ENCODE results near the gene CLASP1. TPM values are rescaled to one million over a fixed set of nuclear protein-coding genes. Genes with fewer than 3 reads are reported as not detected.
"Not testable (repeated sequence)": the region's sequence is repeated elsewhere in the genome, so short reads cannot be mapped to it uniquely, and the experiment has no call there.

CLASP1 gene
- total RNA-seq, 1 donor from 2014 or later: 31.0 TPM

DNA sequence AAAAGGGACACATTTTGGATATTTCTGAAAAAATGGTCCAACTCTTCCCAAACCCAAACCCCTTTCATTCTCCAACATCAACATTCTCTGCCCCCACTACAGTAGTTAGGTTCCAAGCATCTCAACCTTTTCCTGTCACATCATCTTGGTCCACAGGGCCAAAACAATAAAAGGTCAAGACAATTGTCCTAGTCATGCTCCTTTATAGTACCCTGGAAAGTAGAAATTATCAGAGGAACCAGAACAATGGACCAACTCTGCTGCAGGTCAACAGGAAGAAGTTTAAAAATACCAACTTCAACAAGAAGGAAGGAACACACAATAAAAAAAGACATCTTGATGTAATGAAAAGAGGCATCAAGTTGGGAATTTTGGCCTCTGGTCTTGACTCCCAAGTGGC lies 36.1 kb downstream of the CLASP1 start:
- no peak for ATAC-seq

DNA sequence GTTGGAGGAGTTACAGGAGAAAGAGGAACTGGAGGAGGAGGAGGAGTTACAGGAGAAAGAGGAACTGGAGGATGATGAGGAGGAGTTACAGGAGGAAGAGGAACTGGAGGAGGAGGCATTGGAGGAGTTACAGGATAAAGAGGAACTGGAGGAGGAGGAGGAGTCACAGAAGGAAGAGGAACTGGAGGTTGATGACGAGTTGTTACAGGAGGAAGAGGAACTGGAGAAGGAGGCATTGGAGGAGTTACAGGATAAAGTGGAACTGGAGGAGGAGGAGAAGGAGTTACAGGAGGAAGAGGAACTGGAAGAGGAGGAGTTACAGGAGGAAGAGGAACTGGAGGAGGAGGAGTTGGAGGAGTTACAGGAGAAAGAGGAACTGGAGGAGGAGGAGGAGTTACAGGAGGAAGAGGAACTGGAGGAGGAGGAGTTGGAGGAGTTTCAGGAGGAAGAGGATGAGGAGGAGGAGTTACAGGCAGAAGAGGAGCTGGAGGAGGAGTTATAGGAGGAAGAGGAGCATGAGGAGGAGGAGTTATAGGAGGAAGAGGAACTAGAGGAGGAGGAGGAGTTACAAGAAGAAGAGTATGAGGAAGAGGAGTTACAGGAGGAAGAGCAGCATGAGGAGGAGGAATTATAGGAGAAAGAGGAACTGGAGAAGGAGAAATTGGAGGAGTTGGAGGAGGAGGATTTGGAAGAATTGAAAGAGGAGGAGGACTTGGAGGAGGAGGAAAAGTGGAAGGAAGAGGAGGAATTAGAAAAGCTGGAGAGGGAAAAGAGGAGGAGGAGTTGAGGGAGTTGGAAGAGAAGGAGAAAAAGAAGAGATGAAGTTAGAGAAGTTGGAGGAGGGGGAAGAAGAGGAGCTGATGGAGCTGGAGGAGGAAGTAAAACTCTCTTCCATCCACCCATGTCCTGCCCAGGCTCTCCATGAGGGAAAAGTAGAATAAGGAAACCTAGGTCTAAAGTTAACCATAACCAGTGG lies 37.2 kb downstream of the CLASP1 start:
- no peak for ATAC-seq

DNA sequence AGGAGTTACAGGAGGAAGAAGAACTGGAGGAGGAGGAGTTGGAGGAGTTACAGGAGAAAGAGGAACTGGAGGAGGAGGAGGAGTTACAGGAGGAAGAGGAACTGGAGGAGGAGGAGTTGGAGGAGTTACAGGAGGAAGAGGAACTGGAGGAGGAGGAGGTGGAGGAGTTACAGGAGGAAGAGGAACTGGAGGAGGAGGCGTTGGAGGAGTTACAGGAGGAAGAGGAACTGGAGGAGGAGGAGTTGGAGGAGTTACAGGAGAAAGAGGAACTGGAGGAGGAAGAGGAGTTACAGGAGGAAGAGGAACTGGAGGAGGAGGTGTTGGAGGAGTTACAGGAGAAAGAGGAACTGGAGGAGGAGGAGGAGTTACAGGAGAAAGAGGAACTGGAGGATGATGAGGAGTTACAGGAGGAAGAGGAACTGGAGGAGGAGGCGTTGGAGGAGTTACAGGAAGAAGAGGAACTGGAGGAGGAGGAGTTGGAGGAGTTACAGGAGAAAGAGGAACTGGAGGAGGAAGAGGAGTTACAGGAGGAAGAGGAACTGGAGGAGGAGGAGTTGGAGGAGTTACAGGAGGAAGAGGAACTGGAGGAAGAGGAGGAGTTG lies 38.1 kb downstream of the CLASP1 start:
- ATAC-seq: not testable (repeated sequence)

DNA sequence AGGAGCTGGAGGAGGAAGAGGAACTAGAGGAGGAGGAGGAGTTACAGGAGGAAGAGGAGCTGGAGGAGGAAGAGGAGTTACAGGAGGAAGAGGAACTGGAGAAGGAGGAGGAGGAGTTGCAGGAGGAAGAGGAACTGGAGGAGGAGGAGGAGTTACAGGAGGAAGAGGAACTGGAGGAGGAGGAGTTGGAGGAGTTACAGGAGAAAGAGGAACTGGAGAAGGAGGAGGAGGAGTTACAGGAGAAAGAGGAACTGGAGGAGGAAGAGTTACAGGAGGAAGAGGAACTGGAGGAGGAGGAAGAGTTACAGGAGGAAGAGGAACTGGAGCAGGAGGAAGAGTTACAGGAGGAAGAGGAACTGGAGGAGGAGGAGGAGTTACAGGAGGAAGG lies 38.8 kb downstream of the CLASP1 start:
- ATAC-seq: not testable (repeated sequence)

DNA sequence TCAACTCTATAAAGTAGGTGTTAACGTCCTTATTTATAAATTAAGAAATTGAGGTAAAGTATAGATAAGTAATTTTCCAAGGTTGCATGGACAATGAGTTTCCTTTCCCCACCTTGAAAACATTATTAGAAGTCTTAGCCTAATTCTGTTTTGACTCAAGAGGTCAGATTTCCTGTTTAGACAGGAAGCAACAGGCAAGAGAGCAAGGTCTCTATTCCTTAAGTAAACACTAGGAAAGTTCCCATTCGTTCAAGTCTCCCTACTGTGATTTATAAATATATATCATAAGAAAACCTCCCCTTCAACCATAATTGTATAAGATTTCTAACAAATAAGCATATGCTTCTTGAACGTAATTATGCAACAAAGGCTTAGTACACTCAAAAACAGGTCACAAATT lies 40.3 kb downstream of the CLASP1 start:
- ATAC-seq: no peak

DNA sequence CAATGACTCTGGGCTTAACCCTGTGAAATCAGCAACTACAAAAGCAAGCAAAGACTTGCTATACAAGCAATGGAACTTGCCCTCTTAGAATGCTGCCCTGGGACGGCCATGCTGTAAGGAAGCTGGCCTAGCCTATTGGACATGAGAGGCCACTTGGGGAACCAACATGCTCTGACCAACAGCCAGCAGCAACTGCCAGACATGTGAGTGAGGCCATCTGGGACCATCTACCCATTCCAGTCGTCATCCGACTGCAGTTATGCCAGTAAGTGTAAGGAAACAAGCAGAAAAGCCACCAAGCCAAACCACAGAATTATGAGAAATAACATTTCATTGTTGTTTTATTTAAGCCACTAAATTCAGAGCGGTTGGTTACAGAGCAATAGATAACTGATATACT lies 40.9 kb downstream of the CLASP1 start:
- ATAC-seq: no peak

DNA sequence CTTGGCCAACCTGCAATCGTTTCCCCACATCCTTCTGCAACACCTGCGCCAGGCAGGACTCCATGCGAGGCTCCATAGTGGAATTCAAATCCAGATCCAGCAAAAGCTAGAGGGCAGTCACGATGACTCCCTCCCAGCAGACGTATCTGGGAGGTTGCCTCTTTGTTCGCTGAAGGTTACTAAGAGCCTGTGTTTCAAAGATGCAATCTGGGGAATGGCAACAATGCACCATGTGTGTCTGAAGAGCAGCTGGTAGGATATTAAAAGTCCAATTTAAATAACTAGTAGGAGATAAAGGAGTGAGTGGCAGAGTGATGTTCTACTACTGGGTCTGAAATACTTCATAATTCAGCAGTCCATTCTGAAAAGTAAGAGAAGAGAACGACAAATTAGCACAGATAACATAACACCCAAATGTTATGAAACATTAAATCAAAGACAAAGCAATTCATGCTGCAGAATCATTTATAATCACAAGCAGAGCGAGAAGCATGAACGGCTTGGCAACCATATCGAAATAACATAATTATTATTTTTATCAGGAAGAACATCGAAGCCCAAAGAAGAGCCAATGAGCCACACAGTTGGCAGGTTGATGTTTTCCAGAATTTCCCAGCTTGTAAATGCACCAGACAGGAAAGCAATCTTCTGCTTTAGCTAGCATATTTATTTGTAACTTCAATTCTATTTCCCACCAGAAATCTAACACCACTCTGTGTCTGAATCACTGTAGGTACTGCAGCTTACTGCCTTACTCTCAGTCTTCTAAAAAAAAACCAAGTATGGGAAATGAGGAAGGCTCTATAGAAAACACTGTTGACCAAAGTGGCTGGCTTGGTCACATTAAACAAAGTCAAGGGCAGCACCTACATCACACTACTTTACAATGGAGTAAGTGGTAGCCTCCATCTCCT lies 43.2 kb downstream of the CLASP1 start:
- ATAC-seq: no peak

DNA sequence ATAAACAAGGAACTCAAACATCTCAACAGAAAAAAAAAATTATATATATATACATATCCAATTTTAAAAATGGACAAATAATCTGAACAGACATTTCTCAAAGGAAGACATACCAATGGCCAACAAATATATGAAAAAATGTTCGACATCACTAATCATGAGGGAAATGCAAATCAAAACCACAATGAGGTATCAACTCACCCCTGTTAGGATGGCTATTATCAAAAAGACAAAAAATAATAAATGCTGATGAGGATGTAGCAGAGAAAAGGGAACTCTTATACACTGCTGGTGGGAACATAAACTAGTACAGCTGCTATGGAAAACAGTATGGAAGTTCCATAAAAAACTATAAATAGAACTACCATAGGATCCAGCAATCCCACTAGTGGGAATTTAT lies 46.1 kb downstream of the CLASP1 start:
- no peak for ATAC-seq

DNA sequence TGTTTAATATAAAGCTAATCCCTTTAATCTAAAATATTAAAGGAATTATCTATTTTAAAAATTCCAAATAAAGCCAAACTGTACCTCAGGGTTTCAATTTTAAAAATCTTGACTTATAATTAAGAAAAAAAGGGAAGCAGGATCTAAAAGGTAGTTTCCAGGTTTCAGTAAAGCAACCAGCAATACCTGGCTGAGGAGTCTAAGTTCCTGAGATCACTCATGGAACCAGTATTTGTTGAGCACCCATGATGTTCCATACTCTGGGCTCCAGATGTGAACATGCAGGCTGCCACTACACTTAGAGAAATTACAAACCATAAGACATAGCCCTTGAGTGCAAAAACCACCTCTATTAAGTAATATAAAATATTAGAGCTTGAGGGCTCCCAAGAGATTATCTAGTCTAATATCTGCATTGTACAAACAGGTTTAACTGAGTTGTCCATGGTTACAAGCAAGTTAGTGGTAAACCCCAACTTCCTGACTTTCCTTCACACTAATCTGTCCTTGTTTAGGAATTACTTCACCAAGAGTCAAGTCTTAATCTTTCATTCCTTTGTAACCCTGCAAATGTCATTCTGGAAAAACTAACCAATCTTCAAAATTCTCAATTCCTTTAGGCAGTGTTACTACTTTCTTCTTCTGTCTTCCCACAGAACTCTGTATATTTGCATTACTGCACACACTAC lies 49.2 kb downstream of the CLASP1 start:
- ATAC-seq: no peak

DNA sequence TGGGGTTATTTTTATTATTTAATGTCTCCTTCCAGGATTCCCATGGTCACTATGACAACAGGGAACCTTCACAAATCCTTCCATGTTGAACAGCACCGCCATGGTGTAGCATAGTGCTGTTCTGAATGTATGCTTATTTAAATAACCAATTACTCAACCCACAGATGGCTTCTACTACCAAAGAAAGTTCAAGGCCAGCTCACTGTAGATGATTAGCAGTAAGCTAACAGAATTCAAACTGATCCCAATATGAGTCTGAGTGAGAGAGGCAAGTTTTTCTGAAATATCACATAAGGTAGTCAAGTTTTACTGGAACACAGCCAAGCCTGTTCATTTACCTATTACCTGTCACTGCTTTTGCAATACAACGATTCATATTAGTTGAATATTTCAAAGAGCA lies 51.2 kb downstream of the CLASP1 start:
- no peak for ATAC-seq

DNA sequence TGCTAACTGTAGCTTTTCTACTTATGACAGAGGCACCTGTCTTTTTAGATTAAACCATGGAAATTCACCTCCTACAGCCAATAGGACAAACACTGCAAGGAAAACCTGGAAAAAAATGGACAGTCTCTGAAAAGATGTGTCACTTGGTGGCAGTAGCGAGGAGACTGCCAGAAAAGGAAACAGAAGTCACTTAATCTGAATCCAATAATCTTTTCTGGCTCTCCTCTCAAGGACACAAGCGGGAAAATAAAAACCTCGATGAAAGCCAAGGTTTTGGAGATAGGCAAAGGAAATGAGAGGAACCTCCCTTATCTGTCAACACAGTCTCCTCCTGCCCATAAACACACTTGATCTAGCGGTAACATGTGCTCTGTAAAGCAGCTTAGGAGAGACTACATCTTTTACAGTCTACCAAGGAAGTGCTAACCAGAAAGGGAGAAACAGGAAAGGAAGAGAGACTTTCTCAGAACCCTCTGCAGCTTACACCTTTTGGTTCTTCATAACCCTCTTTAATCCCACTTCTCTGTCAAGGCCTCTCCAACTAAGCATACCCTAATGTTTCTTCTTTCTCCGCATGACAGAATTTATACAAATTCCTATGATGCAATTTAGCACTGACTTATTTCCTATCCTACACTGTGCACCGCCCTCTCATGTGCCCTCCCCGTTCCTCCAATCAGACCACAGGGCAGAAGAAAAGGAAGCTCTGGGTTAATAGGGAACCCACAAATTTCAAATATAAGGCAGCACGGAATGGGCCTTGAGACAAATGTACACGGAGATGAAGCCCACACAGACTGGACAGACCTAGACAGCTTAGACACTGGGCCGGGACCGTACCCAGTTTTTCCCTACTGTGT lies 52.8 kb downstream of the CLASP1 start:
- ATAC-seq: peak; percentile 74

DNA sequence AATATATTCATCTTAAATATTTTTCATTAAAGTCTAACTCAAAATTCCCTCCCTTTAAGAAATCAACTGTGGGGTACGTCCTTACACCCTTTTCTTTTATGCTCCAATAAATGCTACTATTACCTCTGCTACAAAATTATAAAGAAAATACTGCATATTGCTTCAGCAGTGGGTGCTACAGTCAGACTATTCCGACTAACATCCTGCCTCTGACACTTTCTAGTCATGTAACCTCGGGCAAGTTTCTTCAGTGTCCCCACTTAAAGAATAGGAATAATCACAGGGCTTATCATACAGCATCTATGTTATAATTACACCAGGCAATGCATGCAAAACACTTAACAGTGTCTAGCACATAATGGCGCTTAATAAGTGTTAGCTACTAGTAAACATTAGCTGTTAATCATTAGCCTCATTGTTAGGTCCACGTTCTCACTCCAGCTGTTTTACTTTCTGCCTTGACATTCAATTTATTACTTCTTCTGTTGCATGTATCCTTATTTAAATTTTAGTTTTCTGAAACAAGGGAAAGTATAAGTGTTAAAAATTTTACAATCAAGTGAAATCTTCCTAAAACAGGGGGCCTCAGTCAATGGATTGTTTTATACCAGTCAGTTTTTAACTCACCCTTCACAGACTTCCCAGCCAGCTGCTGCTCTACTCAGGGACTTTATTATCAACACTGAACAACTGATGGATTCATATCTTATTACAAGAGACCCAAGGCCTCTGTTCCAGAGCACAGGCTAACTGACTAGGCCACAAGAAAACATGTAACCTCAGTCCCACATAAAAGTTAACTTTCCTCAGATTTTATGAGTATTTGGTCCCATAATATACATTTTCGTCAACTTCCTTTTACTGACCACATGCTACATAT lies 54.0 kb downstream of the CLASP1 start:
- no peak for ATAC-seq

DNA sequence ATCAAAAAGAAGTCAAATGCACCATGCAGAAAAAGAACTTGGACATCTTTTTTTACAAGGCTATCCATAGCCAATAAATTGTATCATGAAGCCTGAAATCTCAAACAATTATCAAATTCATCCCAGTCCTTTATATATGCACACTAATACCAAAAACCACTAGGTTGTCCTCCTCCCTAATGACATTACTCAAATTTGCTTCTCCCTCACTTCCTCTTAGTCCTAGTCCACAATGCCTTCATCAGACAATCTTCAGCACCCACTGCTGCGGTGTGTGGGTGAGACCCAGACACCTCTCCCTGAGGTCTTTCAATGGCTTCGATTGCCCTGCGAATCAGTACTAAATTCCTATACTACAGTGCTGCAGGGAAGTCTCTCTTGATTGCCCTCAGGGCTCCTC lies 58.1 kb downstream of the CLASP1 start:
- no peak for ATAC-seq

DNA sequence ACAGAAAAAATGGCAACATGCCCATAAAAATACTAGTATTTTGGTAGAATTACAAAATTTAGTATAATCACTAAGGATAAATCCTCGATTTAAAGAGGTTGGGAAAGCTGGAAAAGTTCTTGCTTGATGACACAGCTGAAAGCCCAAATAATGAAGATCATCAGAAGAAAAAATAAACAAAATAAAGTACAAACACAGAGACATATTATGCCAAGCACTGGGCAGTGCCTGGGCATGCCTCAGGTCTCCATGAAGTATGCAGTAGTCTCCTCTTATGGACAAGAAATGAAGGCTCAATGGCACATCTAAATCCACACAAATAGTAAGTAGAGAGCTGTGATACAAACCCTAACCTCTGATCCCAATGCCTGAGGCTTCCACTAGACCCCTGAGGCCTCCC lies 60.9 kb downstream of the CLASP1 start:
- ATAC-seq: no peak

DNA sequence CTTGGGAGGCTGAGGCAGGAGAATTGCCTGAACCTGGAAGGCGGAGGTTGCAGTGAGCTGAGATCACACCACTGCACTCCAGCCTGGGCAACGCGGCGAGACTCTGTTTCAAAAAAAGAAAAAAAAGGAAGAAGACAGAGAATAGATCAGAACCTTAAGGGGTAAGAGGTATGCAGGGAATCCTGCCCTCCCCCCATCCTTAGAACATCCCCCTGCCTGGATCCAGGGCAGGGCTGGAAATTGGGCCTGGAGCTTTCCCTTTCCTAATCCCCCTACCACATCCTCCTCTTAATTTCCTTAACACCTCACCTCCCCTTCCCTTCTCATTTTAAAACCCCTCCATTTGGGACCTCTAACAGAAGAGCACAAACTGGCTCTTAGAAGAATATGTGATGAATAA lies 62.1 kb downstream of the CLASP1 start:
- ATAC-seq: no peak

DNA sequence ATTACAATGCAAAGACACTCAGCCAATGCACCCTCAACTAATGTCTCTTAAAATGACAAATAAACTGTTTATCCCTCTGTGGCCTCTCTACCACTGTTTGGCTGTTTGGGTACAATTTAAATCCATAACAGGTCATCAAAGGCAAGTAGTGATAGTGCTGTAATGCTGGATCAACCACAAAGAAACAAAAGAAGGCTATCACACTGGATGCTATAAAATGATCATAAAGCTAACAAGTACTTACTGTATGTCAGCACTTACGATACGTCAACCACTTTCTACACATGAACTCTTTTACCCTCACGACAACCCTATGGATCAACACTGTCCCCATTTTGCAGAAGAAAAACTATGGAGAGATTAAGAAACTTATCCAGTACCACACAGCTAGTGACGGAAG lies 64.5 kb downstream of the CLASP1 start:
- ATAC-seq: no peak

DNA sequence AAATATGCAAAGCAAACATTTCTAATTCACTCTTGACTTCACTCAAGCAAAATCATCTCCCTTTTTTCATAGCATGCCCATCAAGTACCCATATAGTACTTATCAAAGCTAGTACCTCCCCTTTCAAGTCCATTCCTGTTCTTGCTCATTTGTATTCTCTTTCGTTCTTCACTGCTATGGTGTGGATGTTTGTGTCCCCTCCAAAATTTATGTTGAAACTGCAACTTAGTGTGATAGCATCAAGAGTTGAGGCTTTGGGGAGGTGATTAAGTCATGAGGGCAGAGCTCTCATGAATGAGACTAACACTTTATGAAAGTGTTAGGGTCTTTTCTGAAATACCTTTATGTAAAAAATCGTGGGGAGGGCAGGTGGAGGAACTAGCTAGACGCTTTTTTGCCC lies 65.7 kb downstream of the CLASP1 start:
- no peak for ATAC-seq

DNA sequence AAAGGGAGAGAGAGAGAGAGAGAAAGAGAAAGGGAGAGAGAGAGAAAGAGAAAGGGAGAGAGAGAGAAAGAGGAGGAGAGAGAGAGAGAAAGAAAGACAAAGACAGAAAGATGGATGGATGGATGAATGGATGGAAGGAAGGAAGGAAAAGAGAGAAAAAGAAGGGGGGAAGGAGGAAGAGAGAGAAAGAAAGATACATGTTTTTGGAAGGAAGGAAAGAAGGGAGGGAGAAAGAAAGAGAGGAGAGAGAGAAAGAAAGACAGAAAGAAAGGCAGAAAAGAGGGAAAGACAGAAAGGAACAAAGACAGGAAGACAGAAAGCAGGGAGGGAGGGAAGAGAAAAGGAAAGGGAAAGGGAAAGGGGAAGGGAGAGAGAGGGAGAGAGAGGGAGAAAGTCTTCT lies 67.0 kb downstream of the CLASP1 start:
- no peak for ATAC-seq

DNA sequence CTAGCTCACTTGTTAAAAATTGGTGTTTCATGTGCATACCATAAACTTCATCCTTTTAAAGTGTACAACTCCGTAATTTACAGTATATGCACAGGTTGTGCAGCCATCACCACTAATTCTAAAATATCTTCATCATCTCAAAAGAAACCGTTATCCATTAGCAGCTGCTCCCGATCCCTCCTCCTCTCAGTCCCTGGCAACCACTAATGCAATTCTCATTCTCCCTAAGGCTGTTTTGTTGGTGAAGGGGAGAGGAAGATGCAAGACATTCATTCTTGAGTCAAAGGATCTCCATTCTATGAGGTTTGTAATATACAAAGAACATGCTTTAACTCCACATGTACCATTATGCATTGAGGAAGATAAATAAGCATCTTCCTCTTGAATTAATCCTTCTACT lies 70.0 kb downstream of the CLASP1 start:
- no peak for ATAC-seq

DNA sequence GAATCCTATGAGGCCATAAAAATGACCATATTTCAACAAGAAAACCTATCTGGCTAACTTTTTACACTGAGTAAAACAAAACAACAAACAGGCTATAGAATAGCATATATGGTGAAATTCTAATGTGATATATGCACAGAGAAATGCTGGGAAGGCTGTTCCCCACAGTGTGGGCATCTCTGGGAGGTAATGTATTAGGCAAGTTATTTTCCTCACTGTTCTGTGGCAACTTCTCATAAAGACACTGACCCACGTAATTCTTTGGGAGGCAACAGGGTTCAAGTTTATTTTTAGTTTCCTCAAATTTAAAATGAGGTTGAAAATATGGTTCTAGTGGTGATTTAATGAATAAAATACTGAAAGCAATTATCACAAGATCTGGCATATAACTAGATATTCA lies 71.9 kb downstream of the CLASP1 start:
- ATAC-seq: no peak

Measured in esophagus mucosa (tissue), 1 donor.